IgD-negative memory B cell (primary cell): ENCODE data around the gene ANAPC10. TPM values are rescaled to one million over a fixed set of nuclear protein-coding genes. Genes with fewer than 3 reads are reported as not detected.

ENCODE experiments used
- H3K27ac Mint-ChIP-seq, 3 donors: one replicate each; pipeline ENCODE4 v1.8.0; 2020 to 2022; ENCODE audit warnings: mild to moderate bottlenecking in 3 of 3, mixed read lengths in 3 of 3, moderate library complexity in 1 of 3
- H3K27me3 Mint-ChIP-seq: one replicate; pipeline ENCODE4 v1.8.0; 2021; ENCODE audit warnings: mixed read lengths
- H3K36me3 Mint-ChIP-seq: one replicate; pipeline ENCODE4 v1.8.0; 2020; ENCODE audit warnings: mild to moderate bottlenecking, mixed read lengths
- H3K4me1 Mint-ChIP-seq, 3 donors: one replicate each; pipeline ENCODE4 v1.8.0; 2020 to 2022; ENCODE audit warnings: mixed read lengths in 3 of 3, mild to moderate bottlenecking in 1 of 3
- H3K4me3 Mint-ChIP-seq, 4 donors: one replicate each; pipeline ENCODE4 v1.8.0; 2020 to 2022; ENCODE audit warnings: mild to moderate bottlenecking in 4 of 4, mixed read lengths in 4 of 4, moderate library complexity in 3 of 4
- H3K9me3 Mint-ChIP-seq, 3 donors: one replicate each; pipeline ENCODE4 v1.8.0; 2020 to 2021; ENCODE audit warnings: mixed read lengths in 3 of 3, mild to moderate bottlenecking in 1 of 3
- polyA plus RNA-seq: library from polyadenylated mRNA; unstranded; fragments of 300-500 nt; fragmentation: Illumina TruSeq; gene quantifications from one replicate; pipeline ENCODE4 v1.2.3, GENCODE V29; 2021

Gene ANAPC10
- polyA plus RNA-seq, 1 donor from 2014 or later, result 24.9 TPM

DNA sequence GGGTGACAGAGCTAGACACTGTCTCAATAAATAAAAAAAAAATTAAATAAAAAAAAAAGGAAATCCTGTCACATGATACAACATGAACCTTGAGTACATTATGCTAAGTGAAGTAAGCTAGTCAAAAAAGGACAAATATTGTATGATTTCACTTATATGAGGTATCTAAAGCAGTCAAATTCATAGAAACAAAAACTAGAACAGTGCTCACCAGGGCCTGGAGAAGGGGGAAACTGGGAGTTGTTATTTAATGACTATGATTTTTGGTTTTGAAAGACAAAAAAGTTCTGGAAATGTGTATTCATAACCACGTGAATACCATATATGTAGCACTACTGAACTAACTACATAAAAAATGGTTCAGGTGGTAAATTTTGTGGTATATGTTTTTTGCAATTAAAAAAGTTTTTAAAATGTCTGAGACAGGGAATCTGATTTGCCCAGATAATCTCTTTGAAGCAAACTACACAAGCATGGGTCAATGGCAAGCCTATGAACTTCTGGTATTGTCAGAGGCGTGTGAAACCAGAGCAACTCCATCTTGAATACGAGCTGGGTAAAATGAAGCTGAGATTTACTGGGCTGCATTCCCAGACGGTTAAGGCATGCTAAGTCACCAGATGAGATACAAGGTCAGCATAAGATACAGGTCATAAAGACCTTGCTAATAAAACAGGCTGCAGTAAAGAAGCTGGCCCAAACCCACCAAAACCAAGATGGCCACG, 42.3 kb downstream of the ANAPC10 start:
- no peak overlapping the region for H3K4me3 Mint-ChIP-seq
- no peak overlapping the region for H3K27ac Mint-ChIP-seq
- no peaks in the 10 kb centered on the region for H3K27me3 Mint-ChIP-seq

DNA sequence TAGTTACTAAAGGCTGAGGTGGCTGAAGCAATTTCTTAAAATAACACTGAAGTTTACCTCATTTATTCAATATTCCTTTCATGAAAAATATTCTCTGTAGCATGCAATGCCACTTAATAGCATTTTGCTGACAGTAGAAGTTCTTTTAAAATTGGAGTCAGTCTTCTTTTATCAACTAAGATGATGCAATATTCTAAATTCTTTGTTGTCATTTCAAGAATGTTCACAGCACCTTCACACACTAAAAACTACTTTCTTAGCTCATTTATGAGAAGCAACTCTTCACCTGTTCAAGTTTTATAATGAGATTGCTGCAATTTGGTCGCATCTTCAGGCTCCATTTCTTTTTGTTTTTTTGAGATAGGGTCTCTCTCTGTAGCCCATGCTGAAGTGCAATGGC, 48.8 kb downstream of the ANAPC10 start:
- H3K9me3 Mint-ChIP-seq, result no peaks in the 10 kb centered on the region
- peaks cover 12% of the 10 kb centered on the region for H3K36me3 Mint-ChIP-seq
- peaks cover 0 to 5% (median 0%) of the 10 kb centered on the region in 3 donors for H3K4me1 Mint-ChIP-seq
- H3K27me3 Mint-ChIP-seq, result no peaks in the 10 kb centered on the region
- H3K27ac Mint-ChIP-seq, result no peak overlapping the region
- no peak overlapping the region for H3K4me3 Mint-ChIP-seq

More for the DNA sequence above, 42.3 kb downstream of the ANAPC10 start:
- peaks cover 0 to 2% (median 0%) of the 10 kb centered on the region in 3 donors for H3K4me1 Mint-ChIP-seq
- no peaks in the 10 kb centered on the region for H3K9me3 Mint-ChIP-seq
- peaks cover 4% of the 10 kb centered on the region for H3K36me3 Mint-ChIP-seq

- Mint-ChIP-seq H3K4me1 (peaks cover 2 to 7% (median 3%) of the 10 kb centered on the region in 3 donors), H3K4me3 (no peak overlapping the region), H3K27ac (no peak overlapping the region), H3K36me3 (peaks cover 12% of the 10 kb centered on the region), H3K9me3 (no peaks in the 10 kb centered on the region), H3K27me3 (no peaks in the 10 kb centered on the region)
Observed at GRCh38 chr4:145048817-145049216, 49.2 kb downstream of the ANAPC10 start.

- no peaks in the 10 kb centered on the region for H3K9me3 Mint-ChIP-seq
Observed at GRCh38 chr4:145047151-145047550, 50.8 kb downstream of the ANAPC10 start.

DNA sequence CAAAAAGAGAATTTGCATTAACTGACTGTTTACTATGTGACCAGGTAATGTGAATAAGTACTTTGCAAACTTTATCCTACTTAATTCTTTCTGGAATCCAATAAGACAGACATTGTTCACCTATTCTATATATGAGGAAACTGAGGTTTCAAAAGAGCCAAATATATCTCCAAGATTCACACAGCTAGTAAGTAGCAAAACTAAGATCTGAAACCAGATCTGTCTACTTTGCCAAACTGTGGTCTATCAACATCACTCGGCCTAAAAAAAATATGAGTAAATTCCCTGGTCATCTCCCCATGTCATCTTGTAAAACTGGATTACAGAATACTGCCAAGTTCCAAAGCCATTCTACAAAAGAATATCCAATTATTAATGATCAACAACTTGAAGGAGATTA, 52.8 kb downstream of the ANAPC10 start:
- H3K4me1 Mint-ChIP-seq, result peaks cover 6 to 13% (median 11%) of the 10 kb centered on the region in 3 donors
- no peaks in the 10 kb centered on the region for H3K27me3 Mint-ChIP-seq
- no peak overlapping the region for H3K4me3 Mint-ChIP-seq
- H3K36me3 Mint-ChIP-seq, result peaks cover 8% of the 10 kb centered on the region
- no peak overlapping the region for H3K27ac Mint-ChIP-seq
- H3K9me3 Mint-ChIP-seq, result no peaks in the 10 kb centered on the region

More at GRCh38 chr4:145047151-145047550, 50.8 kb downstream of the ANAPC10 start:
- H3K36me3 Mint-ChIP-seq, result peaks cover 12% of the 10 kb centered on the region
- no peak overlapping the region for H3K27ac Mint-ChIP-seq
- no peaks in the 10 kb centered on the region for H3K27me3 Mint-ChIP-seq
- H3K4me1 Mint-ChIP-seq, result peaks cover 4 to 9% (median 5%) of the 10 kb centered on the region in 3 donors
- H3K4me3 Mint-ChIP-seq, result no peak overlapping the region

DNA sequence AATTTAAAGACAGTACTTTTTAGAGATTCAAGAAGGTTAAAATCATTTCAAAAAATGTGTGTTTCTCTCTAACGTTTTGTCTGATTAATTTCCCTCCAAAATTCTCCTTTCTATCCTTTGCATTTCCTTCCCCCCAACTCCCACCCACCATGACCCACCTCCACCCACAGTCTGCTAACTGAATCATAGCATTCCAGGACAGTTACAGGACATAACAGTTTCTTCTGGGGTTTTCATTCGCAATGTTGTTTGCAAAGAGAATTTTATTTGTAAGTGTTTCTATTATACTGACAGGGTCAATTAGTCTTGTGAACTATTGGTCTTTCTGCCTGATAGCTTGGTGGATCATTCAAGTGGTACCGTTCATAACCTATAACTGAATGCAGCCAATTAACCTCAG, 53.7 kb downstream of the ANAPC10 start:
- H3K4me1 Mint-ChIP-seq, result peaks cover 6 to 13% (median 11%) of the 10 kb centered on the region in 3 donors
- peaks cover under 1% of the 10 kb centered on the region for H3K36me3 Mint-ChIP-seq
- no peaks in the 10 kb centered on the region for H3K9me3 Mint-ChIP-seq
- no peaks in the 10 kb centered on the region for H3K27me3 Mint-ChIP-seq
- H3K27ac Mint-ChIP-seq, result peak overlapping the region in 1 of 3 donors; percentile 2
- H3K4me3 Mint-ChIP-seq, result no peak overlapping the region

DNA sequence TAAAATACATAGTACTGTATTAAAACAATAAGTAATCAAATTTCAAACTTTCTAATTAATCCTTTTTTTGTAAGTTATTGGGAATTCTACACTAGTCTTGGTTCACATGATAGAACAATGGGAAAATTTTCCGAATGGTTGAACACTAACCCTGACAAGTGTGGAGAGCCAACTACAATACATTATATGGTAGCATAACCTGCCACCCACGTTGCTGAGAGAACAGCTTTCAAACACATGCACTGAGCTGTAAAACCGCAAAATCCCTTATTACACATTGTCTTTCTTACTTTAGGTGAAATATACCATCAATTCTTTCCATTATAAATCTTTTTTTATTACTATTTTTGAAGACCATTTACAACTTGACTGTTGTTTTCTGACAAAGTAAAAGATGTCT, 54.7 kb downstream of the ANAPC10 start:
- Mint-ChIP-seq H3K9me3 (no peaks in the 10 kb centered on the region), H3K4me1 (peaks cover 6 to 13% (median 11%) of the 10 kb centered on the region in 3 donors), H3K27me3 (no peaks in the 10 kb centered on the region), H3K4me3 (no peak overlapping the region), H3K27ac (no peak overlapping the region), H3K36me3 (no peaks in the 10 kb centered on the region)

DNA sequence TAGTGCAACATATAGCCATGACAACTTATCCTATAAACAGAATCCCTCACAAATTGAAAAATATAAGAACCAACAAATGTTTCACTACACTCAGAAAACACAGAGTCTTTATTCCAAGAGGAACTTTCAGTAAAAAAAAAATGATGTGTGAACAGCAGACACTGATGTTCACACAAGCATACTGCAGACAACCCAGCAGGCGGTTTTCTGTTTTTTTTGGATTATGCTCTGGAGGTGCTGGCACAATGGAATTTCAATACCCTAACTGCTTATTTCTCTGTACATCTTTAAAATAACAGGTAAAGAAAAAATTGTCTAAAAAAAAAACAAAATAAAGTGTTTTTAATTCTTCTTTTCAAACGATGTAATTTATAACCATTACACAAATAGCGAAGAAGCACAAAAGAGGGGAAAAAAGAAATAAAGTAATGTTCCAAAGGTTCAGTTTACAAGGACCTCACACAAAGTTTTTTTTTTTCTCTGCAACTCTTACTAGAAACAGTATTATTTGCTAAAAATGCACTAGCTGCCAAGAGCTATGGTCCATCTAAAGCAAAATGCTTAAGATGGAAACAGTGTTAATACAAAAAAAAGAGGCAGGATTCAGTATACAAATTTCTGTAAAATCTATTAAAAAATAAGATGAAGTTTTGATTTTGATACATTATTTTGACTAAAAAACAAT, 55.3 kb downstream of the ANAPC10 start:
- Mint-ChIP-seq H3K4me1 (peaks cover 6 to 13% (median 11%) of the 10 kb centered on the region in 3 donors), H3K27ac (no peak overlapping the region), H3K27me3 (no peaks in the 10 kb centered on the region), H3K9me3 (no peaks in the 10 kb centered on the region), H3K36me3 (no peaks in the 10 kb centered on the region), H3K4me3 (no peak overlapping the region)

DNA sequence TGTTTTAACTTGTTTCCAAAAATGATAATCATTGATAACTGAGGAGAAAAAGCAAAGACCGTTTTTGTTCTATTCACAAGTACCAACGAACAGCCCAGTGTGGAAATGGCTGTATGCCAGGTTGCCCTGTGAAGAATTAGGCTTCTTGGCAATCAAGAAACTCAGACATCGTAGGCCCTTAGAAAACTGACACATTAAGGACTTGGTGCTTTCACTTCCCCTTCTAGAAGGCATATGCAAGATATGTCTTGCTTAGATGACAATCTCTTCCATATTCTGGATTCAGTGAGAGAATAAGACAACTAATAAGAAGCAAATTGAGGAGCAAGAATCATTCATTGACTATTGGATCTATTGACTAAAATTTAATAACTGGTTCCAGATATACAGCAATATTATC, 56.6 kb downstream of the ANAPC10 start:
- Mint-ChIP-seq H3K36me3 (peaks cover 2% of the 10 kb centered on the region), H3K4me1 (peaks cover 6 to 13% (median 11%) of the 10 kb centered on the region in 3 donors), H3K27ac (peak overlapping the region in 1 of 3 donors; percentile 6), H3K4me3 (no peak overlapping the region), H3K27me3 (no peaks in the 10 kb centered on the region), H3K9me3 (no peaks in the 10 kb centered on the region)

- Mint-ChIP-seq H3K27me3 (no peaks in the 10 kb centered on the region), H3K27ac (no peak overlapping the region), H3K36me3 (peaks cover 18% of the 10 kb centered on the region), H3K4me3 (no peak overlapping the region), H3K4me1 (peaks cover 0 to 1% (median 0%) of the 10 kb centered on the region in 3 donors), H3K9me3 (no peaks in the 10 kb centered on the region)
Observed at GRCh38 chr4:145035494-145036136, 62.4 kb downstream of the ANAPC10 start.

- Mint-ChIP-seq H3K9me3 (no peaks in the 10 kb centered on the region), H3K27ac (no peak overlapping the region), H3K4me3 (no peak overlapping the region), H3K4me1 (peaks cover 0 to 1% (median 0%) of the 10 kb centered on the region in 3 donors), H3K36me3 (peaks cover 20% of the 10 kb centered on the region), H3K27me3 (no peaks in the 10 kb centered on the region)
Observed at GRCh38 chr4:145034727-145035211, 63.2 kb downstream of the ANAPC10 start.

- no peaks in the 10 kb centered on the region for H3K27me3 Mint-ChIP-seq
- peak overlapping the region in 1 of 4 donors; percentile 30 for H3K4me3 Mint-ChIP-seq
- peak overlapping the region in 1 of 3 donors; percentile 65 for H3K27ac Mint-ChIP-seq
- H3K4me1 Mint-ChIP-seq, result peaks cover 14 to 19% (median 17%) of the 10 kb centered on the region in 3 donors
- H3K9me3 Mint-ChIP-seq, result peaks cover 0 to 9% (median 2%) of the 10 kb centered on the region in 3 donors
- peaks cover 19% of the 10 kb centered on the region for H3K36me3 Mint-ChIP-seq
Observed at GRCh38 chr4:145019346-145019745, 78.7 kb downstream of the ANAPC10 start.

DNA sequence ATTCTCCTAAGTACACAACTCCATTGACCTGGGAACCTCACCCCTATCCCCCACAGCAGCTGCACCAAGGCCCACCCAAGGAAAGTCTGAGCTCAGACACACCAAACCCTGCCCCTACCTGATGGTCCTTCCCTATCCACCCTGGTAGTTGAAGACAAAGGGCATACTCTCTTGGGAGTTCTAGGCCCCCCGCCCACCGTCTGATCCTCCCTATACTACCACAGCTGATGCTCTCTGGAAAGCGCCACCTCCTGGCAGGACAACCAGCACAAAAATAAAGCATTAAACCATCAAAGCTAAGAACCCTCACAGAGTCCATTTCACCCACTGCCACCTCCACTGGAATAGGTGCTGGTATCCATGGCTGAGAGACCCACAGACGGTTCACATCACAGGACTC, 83.6 kb downstream of the ANAPC10 start:
- Mint-ChIP-seq H3K4me1 (peaks cover 6 to 18% (median 13%) of the 10 kb centered on the region in 3 donors), H3K4me3 (no peak overlapping the region), H3K27me3 (no peaks in the 10 kb centered on the region), H3K36me3 (peaks cover 9% of the 10 kb centered on the region), H3K9me3 (no peaks in the 10 kb centered on the region), H3K27ac (no peak overlapping the region)

GRCh38 chr4:145012841-145013240, 85.2 kb downstream of the ANAPC10 start:
- no peaks in the 10 kb centered on the region for H3K27me3 Mint-ChIP-seq
- H3K9me3 Mint-ChIP-seq, result peaks cover 0 to 3% (median 0%) of the 10 kb centered on the region in 3 donors
- H3K27ac Mint-ChIP-seq, result no peak overlapping the region
- H3K4me3 Mint-ChIP-seq, result no peak overlapping the region
- H3K4me1 Mint-ChIP-seq, result peaks cover 10 to 21% (median 17%) of the 10 kb centered on the region in 3 donors
- H3K36me3 Mint-ChIP-seq, result peaks cover 12% of the 10 kb centered on the region

- peaks cover 10 to 21% (median 17%) of the 10 kb centered on the region in 3 donors for H3K4me1 Mint-ChIP-seq
- no peak overlapping the region for H3K4me3 Mint-ChIP-seq
- no peaks in the 10 kb centered on the region for H3K27me3 Mint-ChIP-seq
- peaks cover 12% of the 10 kb centered on the region for H3K36me3 Mint-ChIP-seq
- peaks cover 0 to 3% (median 0%) of the 10 kb centered on the region in 3 donors for H3K9me3 Mint-ChIP-seq
- H3K27ac Mint-ChIP-seq, result no peak overlapping the region
Observed at GRCh38 chr4:145011636-145012035, 86.4 kb downstream of the ANAPC10 start.
